ENCODE measurements around the gene GTSE1.

The GTSE1 gene

GRCh38 chr22:46354176-46354992, 57.7 kb downstream of the GTSE1 start:
- DNase-seq = no peak

- no peak for DNase-seq
Measured at GRCh38 chr22:46354993-46355305, 58.3 kb downstream of the GTSE1 start.

- peak; percentile 49 to 55 for DNase-seq
Measured at GRCh38 chr22:46355369-46355995, 58.8 kb downstream of the GTSE1 start.

- no peak for DNase-seq
Measured at GRCh38 chr22:46355996-46356471, 59.4 kb downstream of the GTSE1 start.

- no peak for DNase-seq
Measured at GRCh38 chr22:46356496-46357480, 60.1 kb downstream of the GTSE1 start.

- DNase-seq = no peak
Measured at GRCh38 chr22:46357711-46358520, 61.2 kb downstream of the GTSE1 start.

GRCh38 chr22:46358766-46359165, 62.1 kb downstream of the GTSE1 start:
- no peak for DNase-seq

GRCh38 chr22:46359362-46359761, 62.7 kb downstream of the GTSE1 start:
- DNase-seq = no peak

GRCh38 chr22:46360097-46360496, 63.4 kb downstream of the GTSE1 start:
- no peak for DNase-seq

- DNase-seq = no peak
Measured at GRCh38 chr22:46360891-46361290, 64.2 kb downstream of the GTSE1 start.

GRCh38 chr22:46361826-46362202, 65.1 kb downstream of the GTSE1 start:
- DNase-seq = no peak

- no peak for DNase-seq
Measured at GRCh38 chr22:46362203-46362933, 65.7 kb downstream of the GTSE1 start.

GRCh38 chr22:46362934-46363515, 66.4 kb downstream of the GTSE1 start:
- no peak for DNase-seq

GRCh38 chr22:46363611-46364321, 67.1 kb downstream of the GTSE1 start:
- DNase-seq = no peak

- no peak for DNase-seq
Measured at GRCh38 chr22:46364341-46365165, 67.9 kb downstream of the GTSE1 start.

- DNase-seq = no peak
Measured at GRCh38 chr22:46365166-46365624, 68.5 kb downstream of the GTSE1 start.

- no peak for DNase-seq
Measured at GRCh38 chr22:46366327-46366731, 69.7 kb downstream of the GTSE1 start.

GRCh38 chr22:46366801-46367706, 70.4 kb downstream of the GTSE1 start:
- no peak for DNase-seq

Measured in CD4-positive, alpha-beta T cell treated with Interleukin-4 for 1 hour (primary cell).